Measurements from ENCODE around the gene TRIM63.
"Not testable (repeated sequence)": the region's sequence is repeated elsewhere in the genome, so short reads cannot be mapped to it uniquely, and the experiment has no call there.

Gene TRIM63

GRCh38 chr1:26094677-26095383, 27.4 kb upstream of the TRIM63 start:
- TF ChIP-seq SUZ12 (IDR thresholded peaks at IDR 0.05; ENCODE audit: extremely low read depth, insufficient read depth, insufficient read length), result no peak
- TF ChIP-seq ZNF274 (IDR thresholded peaks at IDR 0.05; ENCODE audit: low read depth, low read length), result no peak
- no peak for TF ChIP-seq YY1 (IDR thresholded peaks at IDR 0.05; ENCODE audit: insufficient read depth, insufficient read length)
- no peak for DNase-seq (ENCODE audit: low read depth, low spot score)
- Histone ChIP-seq H3K27me3 (ENCODE audit: insufficient read depth, insufficient read length) (peaks cover 11% of the 10 kb centered on the region), H3K4me1 (ENCODE audit: insufficient read depth, insufficient read length) (peaks cover 16% of the 10 kb centered on the region), H3K36me3 (ENCODE audit: insufficient read depth, insufficient read length, low read length) (no peaks in the 10 kb centered on the region), H3K9ac (ENCODE audit: insufficient read length, low read depth) (peak overlapping the region; percentile 58), H3K4me3 (ENCODE audit: insufficient read length, low read depth) (no peak overlapping the region), H3K9me3 (ENCODE audit: insufficient read depth, low read length) (no peaks in the 10 kb centered on the region)

- peaks cover 11% of the 10 kb centered on the region for H3K27me3 ChIP-seq (ENCODE audit: insufficient read depth, insufficient read length)
- no peaks in the 10 kb centered on the region for H3K36me3 ChIP-seq (ENCODE audit: insufficient read depth, insufficient read length, low read length)
- no peak for DNase-seq (ENCODE audit: low read depth, low spot score)
- peak overlapping the region; percentile 58 for H3K9ac ChIP-seq (ENCODE audit: insufficient read length, low read depth)
- H3K4me3 ChIP-seq (ENCODE audit: insufficient read length, low read depth), result no peak overlapping the region
- H3K9me3 ChIP-seq (ENCODE audit: insufficient read depth, low read length), result no peaks in the 10 kb centered on the region
- TF ChIP-seq YY1 (IDR thresholded peaks at IDR 0.05; ENCODE audit: insufficient read depth, insufficient read length), result no peak
- no peak for TF ChIP-seq ZNF274 (IDR thresholded peaks at IDR 0.05; ENCODE audit: low read depth, low read length)
- TF ChIP-seq SUZ12 (IDR thresholded peaks at IDR 0.05; ENCODE audit: extremely low read depth, insufficient read depth, insufficient read length), result no peak
- H3K4me1 ChIP-seq (ENCODE audit: insufficient read depth, insufficient read length), result peaks cover 16% of the 10 kb centered on the region
Observed at GRCh38 chr1:26094076-26094669, 26.7 kb upstream of the TRIM63 start.

- DNase-seq (ENCODE audit: low read depth, low spot score); H3K9ac ChIP-seq (ENCODE audit: insufficient read length, low read depth); H3K9me3 ChIP-seq (ENCODE audit: insufficient read depth, low read length); H3K36me3 ChIP-seq (ENCODE audit: insufficient read depth, insufficient read length, low read length); H3K4me3 ChIP-seq (ENCODE audit: insufficient read length, low read depth): not testable (repeated sequence)
- Histone ChIP-seq H3K27me3 (ENCODE audit: insufficient read depth, insufficient read length) (peaks cover 11% of the 10 kb centered on the region), H3K4me1 (ENCODE audit: insufficient read depth, insufficient read length) (peaks cover 16% of the 10 kb centered on the region)
Observed at GRCh38 chr1:26093569-26093968, 26.1 kb upstream of the TRIM63 start.

- Histone ChIP-seq H3K4me1 (ENCODE audit: insufficient read depth, insufficient read length) (peaks cover 16% of the 10 kb centered on the region), H3K4me3 (ENCODE audit: insufficient read length, low read depth) (no peak overlapping the region), H3K9ac (ENCODE audit: insufficient read length, low read depth) (no peak overlapping the region), H3K27me3 (ENCODE audit: insufficient read depth, insufficient read length) (peaks cover 11% of the 10 kb centered on the region), H3K36me3 (ENCODE audit: insufficient read depth, insufficient read length, low read length) (no peaks in the 10 kb centered on the region), H3K9me3 (ENCODE audit: insufficient read depth, low read length) (no peaks in the 10 kb centered on the region)
- no peak for DNase-seq (ENCODE audit: low read depth, low spot score)
- no peak for TF ChIP-seq YY1 (IDR thresholded peaks at IDR 0.05; ENCODE audit: insufficient read depth, insufficient read length)
- no peak for TF ChIP-seq ZNF274 (IDR thresholded peaks at IDR 0.05; ENCODE audit: low read depth, low read length)
- TF ChIP-seq SUZ12 (IDR thresholded peaks at IDR 0.05; ENCODE audit: extremely low read depth, insufficient read depth, insufficient read length), result no peak
Observed at GRCh38 chr1:26092422-26092821, 25.0 kb upstream of the TRIM63 start.

- Histone ChIP-seq H3K9ac (ENCODE audit: insufficient read length, low read depth) (no peak overlapping the region), H3K4me3 (ENCODE audit: insufficient read length, low read depth) (no peak overlapping the region), H3K27me3 (ENCODE audit: insufficient read depth, insufficient read length) (peaks cover 11% of the 10 kb centered on the region), H3K9me3 (ENCODE audit: insufficient read depth, low read length) (no peaks in the 10 kb centered on the region), H3K36me3 (ENCODE audit: insufficient read depth, insufficient read length, low read length) (no peaks in the 10 kb centered on the region), H3K4me1 (ENCODE audit: insufficient read depth, insufficient read length) (peaks cover 16% of the 10 kb centered on the region)
- TF ChIP-seq ZNF274 (IDR thresholded peaks at IDR 0.05; ENCODE audit: low read depth, low read length), result no peak
- TF ChIP-seq YY1 (IDR thresholded peaks at IDR 0.05; ENCODE audit: insufficient read depth, insufficient read length), result no peak
- DNase-seq (ENCODE audit: low read depth, low spot score), result no peak
Observed at GRCh38 chr1:26090893-26091292, 23.5 kb upstream of the TRIM63 start.

- Histone ChIP-seq H3K9me3 (ENCODE audit: insufficient read depth, low read length) (no peaks in the 10 kb centered on the region), H3K36me3 (ENCODE audit: insufficient read depth, insufficient read length, low read length) (no peaks in the 10 kb centered on the region), H3K27me3 (ENCODE audit: insufficient read depth, insufficient read length) (peaks cover 9% of the 10 kb centered on the region), H3K9ac (ENCODE audit: insufficient read length, low read depth) (no peak overlapping the region), H3K4me1 (ENCODE audit: insufficient read depth, insufficient read length) (peaks cover 6% of the 10 kb centered on the region), H3K4me3 (ENCODE audit: insufficient read length, low read depth) (no peak overlapping the region)
- no peak for DNase-seq (ENCODE audit: low read depth, low spot score)
- no peak for TF ChIP-seq SUZ12 (IDR thresholded peaks at IDR 0.05; ENCODE audit: extremely low read depth, insufficient read depth, insufficient read length)
- TF ChIP-seq ZNF274 (IDR thresholded peaks at IDR 0.05; ENCODE audit: low read depth, low read length), result no peak
- TF ChIP-seq YY1 (IDR thresholded peaks at IDR 0.05; ENCODE audit: insufficient read depth, insufficient read length), result no peak
Observed at GRCh38 chr1:26089125-26089524, 21.7 kb upstream of the TRIM63 start.

GRCh38 chr1:26084844-26085243, 17.4 kb upstream of the TRIM63 start:
- H3K9me3 ChIP-seq (ENCODE audit: insufficient read depth, low read length), result no peaks in the 10 kb centered on the region
- H3K4me3 ChIP-seq (ENCODE audit: insufficient read length, low read depth), result no peak overlapping the region
- H3K4me1 ChIP-seq (ENCODE audit: insufficient read depth, insufficient read length), result peaks cover 3% of the 10 kb centered on the region
- no peak overlapping the region for H3K9ac ChIP-seq (ENCODE audit: insufficient read length, low read depth)
- TF ChIP-seq SUZ12 (IDR thresholded peaks at IDR 0.05; ENCODE audit: extremely low read depth, insufficient read depth, insufficient read length) (no peak), ZNF274 (IDR thresholded peaks at IDR 0.05; ENCODE audit: low read depth, low read length) (no peak), YY1 (IDR thresholded peaks at IDR 0.05; ENCODE audit: insufficient read depth, insufficient read length) (no peak)
- H3K36me3 ChIP-seq (ENCODE audit: insufficient read depth, insufficient read length, low read length), result no peaks in the 10 kb centered on the region
- peaks cover 5% of the 10 kb centered on the region for H3K27me3 ChIP-seq (ENCODE audit: insufficient read depth, insufficient read length)
- DNase-seq (ENCODE audit: low read depth, low spot score), result no peak
